Keratinocyte (primary cell): ENCODE results near the gene NLGN1. TPM values are rescaled to one million over a fixed set of nuclear protein-coding genes. Genes with fewer than 3 reads are reported as not detected.

Source experiments
- DNase-seq: peaks from one replicate; pipeline ENCODE4 v3.0.0-alpha.2; 2011; ENCODE audit warnings: low read depth, missing footprints, low spot score
- FAIRE-seq: peaks from 2 replicates; lab custom pipeline; 2011; peaks lifted over from hg19 to GRCh38; lab: Jason Lieb, UNC
- H2AFZ ChIP-seq: 2 replicates; pipeline ENCODE4 v1.6.0; 2012; ENCODE audit warnings: low read length, control low read depth, inconsistent platforms; ENCODE audit not compliant: control insufficient read depth
- H3K27ac ChIP-seq: 2 replicates; pipeline ENCODE4 v1.5.1; 2011; ENCODE audit warnings: low read length; ENCODE audit not compliant: control insufficient read depth, insufficient read depth
- H3K27me3 ChIP-seq: 3 replicates; pipeline ENCODE4 v1.6.0; 2011; ENCODE audit warnings: low read length; ENCODE audit not compliant: control insufficient read depth, insufficient read depth; ENCODE audit errors: extremely low read depth
- H3K36me3 ChIP-seq, 2 experiments: 2 replicates in 1 of 2; 3 replicates in 1 of 2; pipeline ENCODE4 v1.5.1; 2011; ENCODE audit warnings: low read length in 2 of 2, mild to moderate bottlenecking in 1 of 2; ENCODE audit not compliant: control insufficient read depth in 2 of 2, insufficient read depth in 2 of 2; ENCODE audit errors: extremely low read depth in 1 of 2
- H3K4me1 ChIP-seq: 3 replicates; pipeline ENCODE4 v1.5.1; 2011; ENCODE audit warnings: low read length; ENCODE audit not compliant: control insufficient read depth, insufficient read depth; ENCODE audit errors: extremely low read depth
- H3K4me2 ChIP-seq: 3 replicates; pipeline ENCODE4 v1.6.0; 2011; ENCODE audit warnings: low read depth, low read length; ENCODE audit not compliant: control insufficient read depth, insufficient read depth; ENCODE audit errors: extremely low read depth
- H3K4me3 ChIP-seq, 3 experiments: fragments of 200-600 bp in 1 of 3; sonication (generic) in 1 of 3; 2 replicates in 2 of 3; 3 replicates in 1 of 3; pipeline ENCODE4 v1.5.1; 2011 to 2016; ENCODE audit warnings: low read length in 3 of 3, mild to moderate bottlenecking in 3 of 3, control low read depth in 2 of 3, inconsistent platforms in 1 of 3, low read depth in 1 of 3, mixed read lengths in 1 of 3, mixed run types in 1 of 3, moderate library complexity in 1 of 3; ENCODE audit not compliant: control insufficient read depth in 2 of 3, insufficient read depth in 2 of 3; ENCODE audit errors: extremely low read depth in 1 of 3
- H3K79me2 ChIP-seq: 2 replicates; pipeline ENCODE4 v1.6.0; 2012; ENCODE audit warnings: low read length; ENCODE audit not compliant: control insufficient read depth, insufficient read depth
- H3K9ac ChIP-seq: 3 replicates; pipeline ENCODE4 v1.6.0; 2011; ENCODE audit warnings: low read length; ENCODE audit not compliant: control insufficient read depth, insufficient read depth; ENCODE audit errors: extremely low read depth
- H3K9me1 ChIP-seq: 3 replicates; pipeline ENCODE4 v1.6.0; 2011; ENCODE audit warnings: low read length; ENCODE audit not compliant: control insufficient read depth, insufficient read depth; ENCODE audit errors: extremely low read depth
- H3K9me3 ChIP-seq: 2 replicates; pipeline ENCODE4 v1.5.1; 2012; ENCODE audit warnings: low read depth, low read length; ENCODE audit not compliant: control insufficient read depth
- H4K20me1 ChIP-seq: 3 replicates; pipeline ENCODE4 v1.6.0; 2011; ENCODE audit warnings: low read length; ENCODE audit not compliant: control insufficient read depth, insufficient read depth; ENCODE audit errors: extremely low read depth
- CTCF ChIP-seq, 3 experiments: IDR thresholded peaks in 1 of 3; conservative IDR thresholded peaks in 1 of 3; optimal IDR thresholded peaks in 1 of 3; 2 replicates in 2 of 3; 3 replicates in 1 of 3; pipeline versions ENCODE3 to v1.5.1; 2011; ENCODE audit warnings: low read length in 3 of 3, mild to moderate bottlenecking in 3 of 3, moderate library complexity in 2 of 3, control low read depth in 1 of 3, inconsistent platforms in 1 of 3; ENCODE audit not compliant: insufficient read depth in 2 of 3; ENCODE audit errors: extremely low read depth in 1 of 3
- EZH2 ChIP-seq: IDR thresholded peaks from one replicate; pipeline ENCODE4 v1.6.1; 2012; ENCODE audit warnings: inconsistent platforms, mild to moderate bottlenecking, low read length, moderate library complexity
- dilution Hi-C: fragments of 300-500 bp; cut with MboI; formaldehyde crosslinking; loops from one replicate; pipeline ENCODE4 v1.7.0; 2020; ENCODE audit warnings: low sequenced_read_pairs; ENCODE audit not compliant: extremely low pct_ligation_motif_present
- polyA plus RNA-seq, 5 experiments: library from polyadenylated mRNA; depleted of rRNA in 3 of 5; stranded (reverse) in 3 of 5; stranded (forward) in 1 of 5; unstranded in 1 of 5; fragments of >200 nt; gene quantifications; 1 replicate in 1 of 5; 2 replicates in 3 of 5; 3 replicates in 1 of 5; pipeline versions ENCODE4 v1.2.1 to v1.2.3, GENCODE V29; 2011 to 2012; ENCODE audit warnings: missing spikeins in 2 of 5, low read depth in 1 of 5, low replicate concordance in 1 of 5

The NLGN1 gene
- polyA plus RNA-seq, 1 donor (not counting 4 experiments of a cell fraction or from before 2014, with no cell fraction given), result not detected

GRCh38 chr3:173897631-173898030, 500.1 kb downstream of the NLGN1 start:
- dilution Hi-C loops, result no loop called here
- Histone ChIP-seq H3K79me2 (no peaks in the 10 kb centered on the region), H3K27ac (no peak overlapping the region), H2AFZ (no peak overlapping the region), H3K4me3 (no peak overlapping the region), H4K20me1 (no peaks in the 10 kb centered on the region), H3K9me3 (no peaks in the 10 kb centered on the region), H3K9ac (no peak overlapping the region), H3K36me3 (no peaks in the 10 kb centered on the region), H3K27me3 (no peaks in the 10 kb centered on the region), H3K4me2 (no peak overlapping the region), H3K9me1 (no peaks in the 10 kb centered on the region), H3K4me1 (peaks cover 4% of the 10 kb centered on the region)
- no peak for FAIRE-seq
- no peak for TF ChIP-seq EZH2
- TF ChIP-seq CTCF (optimal IDR thresholded peaks at IDR 0.05 in 1 of 3, IDR thresholded peaks at IDR 0.05 in 1 of 3, conservative IDR thresholded peaks at IDR 0.05 in 1 of 3; ENCODE audit: extremely low read depth in 1 of 3, insufficient read depth in 2 of 3, low read length in 3 of 3), result no peak
- DNase-seq, result no peak

DNA sequence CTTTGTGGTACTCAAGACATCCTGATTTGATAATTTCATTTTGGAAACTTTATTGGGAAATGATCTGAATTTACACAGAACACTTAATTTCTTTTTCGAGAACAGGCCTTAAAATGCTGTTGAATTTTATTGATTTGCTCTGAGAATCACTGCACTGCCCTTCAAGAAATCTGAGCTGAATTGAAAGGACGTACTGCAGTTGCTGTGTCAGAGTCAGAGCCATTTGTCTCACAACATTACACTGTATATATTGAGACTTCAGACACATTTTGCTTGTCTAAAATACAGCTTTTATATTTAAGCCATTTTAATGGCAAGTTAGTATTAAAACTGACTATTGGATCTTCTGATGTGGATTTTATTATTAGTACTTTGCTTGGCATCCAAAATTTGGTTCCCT, 504.1 kb downstream of the NLGN1 start:
- no peak for FAIRE-seq
- Histone ChIP-seq H3K9me3 (no peaks in the 10 kb centered on the region), H3K9me1 (no peaks in the 10 kb centered on the region), H3K36me3 (no peaks in the 10 kb centered on the region), H3K27me3 (no peaks in the 10 kb centered on the region), H3K79me2 (no peaks in the 10 kb centered on the region), H2AFZ (no peak overlapping the region), H3K27ac (no peak overlapping the region), H3K4me2 (no peak overlapping the region), H3K9ac (no peak overlapping the region), H3K4me3 (no peak overlapping the region), H3K4me1 (no peaks in the 10 kb centered on the region), H4K20me1 (no peaks in the 10 kb centered on the region)
- dilution Hi-C loops, result no loop called here
- no peak for TF ChIP-seq CTCF (optimal IDR thresholded peaks at IDR 0.05 in 1 of 3, IDR thresholded peaks at IDR 0.05 in 1 of 3, conservative IDR thresholded peaks at IDR 0.05 in 1 of 3; ENCODE audit: extremely low read depth in 1 of 3, insufficient read depth in 2 of 3, low read length in 3 of 3)
- no peak for TF ChIP-seq EZH2
- no peak for DNase-seq
